SIG-M5 (cell line): Measurements from ENCODE around the gene ZP3.
"Not testable (repeated sequence)": the region's sequence is repeated elsewhere in the genome, so short reads cannot be mapped to it uniquely, and the experiment has no call there.

Source experiments
- DNase-seq: peaks from one replicate; lab custom pipeline; 2025; lab: John Stamatoyannopoulos, UW

ZP3 gene

GRCh38 chr7:76485822-76486610, 61.3 kb downstream of the ZP3 start:
- not testable (repeated sequence) for DNase-seq

- not testable (repeated sequence) for DNase-seq
These were observed 61.9 kb downstream of the ZP3 start for GRCh38 chr7:76486618-76487017.

- not testable (repeated sequence) for DNase-seq
These were observed 63.2 kb downstream of the ZP3 start for GRCh38 chr7:76487969-76488368.
